Stimulated activated CD8-positive, alpha-beta memory T cell treated with anti-CD3 and anti-CD28 coated beads, Interleukin-7, amount 100 ng/mL, for 24 hours (primary cell): ENCODE measurements around the gene IRF9.

Source experiments
- DNase-seq: peaks from one replicate; pipeline ENCODE4 v3.0.0-alpha.2; 2020; ENCODE audit warnings: low read depth

Gene IRF9

DNA sequence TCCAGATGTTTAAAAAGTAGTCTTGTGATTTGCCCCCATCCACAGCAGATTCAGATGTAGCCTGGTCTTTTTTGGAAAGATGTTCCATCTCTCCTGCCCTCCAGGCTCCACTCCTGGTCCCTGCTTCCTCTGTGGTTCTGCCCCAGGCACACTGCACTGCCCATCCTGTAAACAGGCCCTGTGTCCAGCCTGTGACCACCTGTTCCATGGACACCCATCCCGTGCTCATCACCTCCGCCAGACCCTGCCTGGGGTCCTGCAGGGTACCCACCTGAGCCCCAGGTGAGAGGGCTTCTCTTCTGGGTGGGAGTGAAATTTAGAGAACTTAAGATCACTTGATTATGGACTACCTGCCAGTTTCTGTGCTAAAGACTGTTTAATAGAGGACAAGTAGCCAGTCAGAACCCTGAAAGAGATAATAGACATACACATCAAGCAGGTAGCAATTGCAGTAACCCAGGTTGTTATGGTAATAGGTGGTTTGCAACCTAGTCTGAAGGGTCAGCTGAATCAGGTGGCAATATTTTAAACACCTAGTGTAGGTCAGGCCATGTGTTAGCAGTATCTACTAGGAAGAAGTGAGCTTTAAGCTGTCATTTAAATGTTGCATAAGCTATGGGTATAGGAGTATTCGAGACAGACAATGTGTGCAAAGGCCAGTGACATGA, 11.6 kb upstream of the IRF9 start:
- DNase-seq: no peak

DNA sequence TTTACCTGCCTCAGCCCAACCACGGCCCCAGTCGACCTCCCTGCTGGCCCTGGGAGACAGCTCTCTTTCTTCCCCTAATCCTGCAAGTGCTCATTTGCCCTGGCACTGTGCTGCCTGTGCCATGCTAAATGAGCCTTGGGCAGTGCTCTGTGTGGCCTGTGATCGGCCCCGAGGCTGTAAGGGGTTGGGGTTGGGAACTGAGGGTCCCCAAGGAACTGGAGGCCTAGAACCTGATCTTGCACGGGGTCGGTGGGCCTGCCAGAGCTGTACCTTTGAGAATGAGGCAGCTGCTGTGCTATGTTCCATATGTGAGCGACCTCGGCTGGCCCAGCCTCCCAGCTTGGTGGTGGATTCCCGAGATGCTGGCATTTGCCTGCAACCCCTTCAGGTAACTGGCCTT, 11.0 kb upstream of the IRF9 start:
- no peak for DNase-seq

DNA sequence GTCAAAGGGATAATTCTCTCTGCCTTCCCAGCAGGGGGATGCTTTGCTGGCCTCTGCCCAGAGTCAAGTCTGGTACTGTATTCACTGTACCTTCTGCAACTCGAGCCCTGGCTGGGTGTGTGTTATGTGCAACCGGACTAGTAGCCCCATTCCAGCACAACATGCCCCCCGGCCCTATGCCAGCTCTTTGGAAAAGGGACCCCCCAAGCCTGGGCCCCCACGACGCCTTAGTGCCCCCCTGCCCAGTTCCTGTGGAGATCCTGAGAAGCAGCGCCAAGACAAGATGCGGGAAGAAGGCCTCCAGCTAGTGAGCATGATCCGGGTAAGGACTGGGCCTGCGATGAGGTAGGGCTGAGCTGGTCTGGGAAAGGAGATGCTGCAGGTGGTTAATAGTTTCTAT, 10.5 kb upstream of the IRF9 start:
- no peak for DNase-seq

DNA sequence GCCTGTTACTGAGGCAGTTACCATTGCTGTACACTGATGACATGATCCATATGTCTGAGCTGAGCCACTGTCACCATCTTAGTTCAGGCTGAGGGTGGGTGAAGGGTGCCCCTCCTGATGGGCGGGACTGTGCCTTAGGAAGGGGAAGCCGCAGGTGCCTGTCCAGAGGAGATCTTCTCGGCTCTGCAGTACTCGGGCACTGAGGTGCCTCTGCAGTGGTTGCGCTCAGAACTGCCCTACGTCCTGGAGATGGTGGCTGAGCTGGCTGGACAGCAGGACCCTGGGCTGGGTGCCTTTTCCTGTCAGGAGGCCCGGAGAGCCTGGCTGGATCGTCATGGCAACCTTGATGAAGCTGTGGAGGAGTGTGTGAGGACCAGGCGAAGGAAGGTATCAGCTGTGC, 10.1 kb upstream of the IRF9 start:
- no peak for DNase-seq

DNA sequence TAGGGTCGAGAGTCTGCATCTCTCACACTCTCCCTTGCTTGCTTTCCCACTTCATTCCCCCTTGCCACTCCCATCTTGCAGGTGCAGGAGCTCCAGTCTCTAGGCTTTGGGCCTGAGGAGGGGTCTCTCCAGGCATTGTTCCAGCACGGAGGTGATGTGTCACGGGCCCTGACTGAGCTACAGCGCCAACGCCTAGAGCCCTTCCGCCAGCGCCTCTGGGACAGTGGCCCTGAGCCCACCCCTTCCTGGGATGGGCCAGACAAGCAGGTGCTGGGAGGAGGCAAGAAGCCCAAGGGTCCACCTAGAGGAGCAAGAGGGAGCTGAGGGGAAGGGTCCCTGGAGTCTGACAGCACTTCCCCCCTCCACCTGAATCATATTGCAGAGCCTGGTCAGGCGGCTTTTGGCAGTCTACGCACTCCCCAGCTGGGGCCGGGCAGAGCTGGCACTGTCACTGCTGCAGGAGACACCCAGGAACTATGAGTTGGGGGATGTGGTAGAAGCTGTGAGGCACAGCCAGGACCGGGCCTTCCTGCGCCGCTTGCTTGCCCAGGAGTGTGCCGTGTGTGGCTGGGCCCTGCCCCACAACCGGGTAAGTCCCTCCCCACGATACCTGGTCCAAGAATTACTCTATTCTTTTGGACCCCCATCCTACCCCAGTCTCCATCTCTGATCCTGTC, 9.5 kb upstream of the IRF9 start:
- DNase-seq: no peak

DNA sequence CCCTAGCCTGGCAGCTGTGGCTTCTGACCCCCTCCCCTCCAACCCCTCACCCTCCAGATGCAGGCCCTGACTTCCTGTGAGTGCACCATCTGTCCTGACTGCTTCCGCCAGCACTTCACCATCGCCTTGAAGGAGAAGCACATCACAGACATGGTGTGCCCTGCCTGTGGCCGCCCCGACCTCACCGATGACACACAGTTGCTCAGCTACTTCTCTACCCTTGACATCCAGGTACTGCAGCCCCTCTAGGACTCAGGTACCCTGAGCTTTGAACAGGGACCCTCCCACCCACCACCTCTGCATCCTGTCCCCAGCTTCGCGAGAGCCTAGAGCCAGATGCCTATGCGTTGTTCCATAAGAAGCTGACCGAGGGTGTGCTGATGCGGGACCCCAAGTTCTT, 6.0 kb upstream of the IRF9 start:
- no peak for DNase-seq

DNA sequence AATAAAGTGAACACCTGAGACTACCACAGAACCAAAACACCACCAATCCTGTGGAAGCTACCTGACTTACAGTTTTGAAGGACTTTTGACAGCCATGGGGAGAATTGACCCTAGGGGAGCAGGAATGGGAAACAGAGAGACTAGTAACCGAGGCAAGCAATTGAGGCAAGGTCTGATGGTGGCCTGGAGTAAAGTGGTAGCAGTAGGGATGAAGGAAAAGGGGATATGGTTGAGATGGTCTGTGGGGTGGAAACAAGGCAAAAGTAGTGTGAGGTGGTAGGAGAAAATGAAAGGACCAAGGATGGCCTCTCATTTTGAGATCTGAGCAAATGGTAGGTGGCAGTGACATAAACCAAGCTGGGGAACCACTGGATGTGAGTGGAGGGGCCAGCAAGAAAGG, 4.2 kb upstream of the IRF9 start:
- DNase-seq: no peak

DNA sequence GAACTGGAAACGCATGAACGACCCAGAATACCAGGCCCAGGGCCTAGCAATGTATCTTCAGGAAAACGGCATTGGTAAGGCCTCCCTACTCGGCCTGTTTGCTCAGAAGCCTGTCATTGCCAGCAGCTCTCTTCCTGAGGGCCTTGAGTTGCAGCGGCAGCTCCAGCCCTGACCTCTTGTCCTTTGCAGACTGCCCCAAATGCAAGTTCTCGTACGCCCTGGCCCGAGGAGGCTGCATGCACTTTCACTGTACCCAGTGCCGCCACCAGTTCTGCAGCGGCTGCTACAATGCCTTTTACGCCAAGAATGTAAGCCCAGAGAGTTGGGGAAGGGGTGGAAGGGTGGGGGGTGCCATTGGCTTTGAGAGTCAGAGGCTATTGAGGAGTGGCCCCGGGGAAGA, 3.7 kb upstream of the IRF9 start:
- no peak for DNase-seq

DNA sequence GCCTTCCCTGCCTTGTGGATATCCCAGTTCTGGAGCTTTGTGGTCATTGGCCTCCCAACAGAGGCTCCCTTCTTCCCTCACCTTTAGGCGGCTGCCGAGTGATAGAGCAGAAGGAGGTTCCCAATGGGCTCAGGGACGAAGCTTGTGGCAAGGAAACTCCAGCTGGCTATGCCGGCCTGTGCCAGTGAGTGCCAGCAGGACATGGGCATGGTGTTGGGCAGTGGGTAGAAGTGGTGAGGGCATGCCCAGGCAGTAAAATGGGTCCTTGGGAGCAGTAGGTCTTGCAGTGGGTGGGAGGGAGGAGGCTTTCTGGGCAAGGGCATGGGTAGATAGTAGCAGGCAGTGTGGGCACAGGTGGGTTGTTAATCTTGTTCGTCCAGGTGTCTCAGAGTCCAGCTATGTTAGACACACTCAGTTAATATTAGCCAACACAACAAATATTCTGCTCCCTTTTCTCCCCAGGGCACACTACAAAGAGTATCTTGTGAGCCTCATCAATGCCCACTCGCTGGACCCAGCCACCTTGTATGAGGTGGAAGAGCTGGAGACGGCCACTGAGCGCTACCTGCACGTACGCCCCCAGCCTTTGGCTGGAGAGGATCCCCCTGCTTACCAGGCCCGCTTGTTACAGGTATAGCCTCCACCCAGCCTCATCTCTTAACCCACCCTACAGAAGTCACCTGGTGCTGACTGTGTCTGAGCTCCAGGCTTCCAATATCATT, 1.1 kb upstream of the IRF9 start:
- DNase-seq: no peak

DNA sequence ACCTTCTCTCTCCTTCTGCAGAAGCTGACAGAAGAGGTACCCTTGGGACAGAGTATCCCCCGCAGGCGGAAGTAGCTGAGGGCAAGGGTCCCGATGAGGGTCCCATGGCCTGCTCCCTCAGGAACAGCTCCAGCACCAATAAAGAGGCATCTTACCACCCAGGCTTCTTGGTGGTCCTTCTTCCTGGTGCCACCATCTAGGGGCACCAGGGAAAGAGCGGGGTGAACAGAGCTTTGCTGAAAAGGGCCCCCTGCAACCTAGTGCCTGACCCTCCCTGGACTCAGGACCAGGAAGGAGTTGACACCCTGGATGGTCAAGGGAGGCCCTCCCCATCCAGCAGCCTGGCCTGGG, 591 bp upstream of the IRF9 start:
- no peak for DNase-seq

DNA sequence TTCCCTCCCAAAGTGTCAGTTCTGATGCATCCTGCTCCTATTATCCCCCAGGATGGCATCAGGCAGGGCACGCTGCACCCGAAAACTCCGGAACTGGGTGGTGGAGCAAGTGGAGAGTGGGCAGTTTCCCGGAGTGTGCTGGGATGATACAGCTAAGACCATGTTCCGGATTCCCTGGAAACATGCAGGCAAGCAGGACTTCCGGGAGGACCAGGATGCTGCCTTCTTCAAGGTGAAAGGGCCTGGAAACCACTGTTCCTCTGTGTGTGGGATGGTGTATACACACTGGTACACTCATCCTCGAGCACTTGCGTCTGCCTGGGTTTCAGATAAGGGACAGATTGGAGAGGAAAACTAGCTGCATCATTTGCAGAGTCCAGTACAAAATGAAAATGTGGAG, 1.0 kb downstream of the IRF9 start:
- no peak for DNase-seq

DNA sequence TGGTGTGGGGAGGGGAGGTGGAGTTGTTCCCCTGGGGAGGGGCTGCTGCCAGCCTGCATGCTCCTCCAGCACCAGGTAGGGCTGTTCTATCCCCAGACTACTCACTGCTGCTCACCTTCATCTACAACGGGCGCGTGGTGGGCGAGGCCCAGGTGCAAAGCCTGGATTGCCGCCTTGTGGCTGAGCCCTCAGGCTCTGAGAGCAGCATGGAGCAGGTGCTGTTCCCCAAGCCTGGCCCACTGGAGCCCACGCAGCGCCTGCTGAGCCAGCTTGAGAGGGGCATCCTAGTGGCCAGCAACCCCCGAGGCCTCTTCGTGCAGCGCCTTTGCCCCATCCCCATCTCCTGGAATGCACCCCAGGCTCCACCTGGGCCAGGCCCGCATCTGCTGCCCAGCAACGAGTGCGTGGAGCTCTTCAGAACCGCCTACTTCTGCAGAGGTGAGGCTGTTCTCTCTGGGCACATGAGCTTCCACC, 3.5 kb downstream of the IRF9 start:
- DNase-seq: no peak

DNA sequence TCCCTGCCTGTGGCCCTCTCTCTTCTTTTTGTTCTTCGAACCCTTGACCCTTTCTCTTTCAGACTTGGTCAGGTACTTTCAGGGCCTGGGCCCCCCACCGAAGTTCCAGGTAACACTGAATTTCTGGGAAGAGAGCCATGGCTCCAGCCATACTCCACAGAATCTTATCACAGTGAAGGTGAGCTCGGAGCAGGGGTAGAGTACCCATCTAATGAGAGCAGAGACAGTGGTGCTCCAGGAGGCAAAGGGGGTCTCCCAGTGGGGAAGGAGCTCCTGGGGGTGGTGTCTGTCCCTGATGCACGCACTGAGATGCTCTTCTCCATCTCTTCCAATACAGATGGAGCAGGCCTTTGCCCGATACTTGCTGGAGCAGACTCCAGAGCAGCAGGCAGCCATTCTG, 4.7 kb downstream of the IRF9 start:
- no peak for DNase-seq

DNA sequence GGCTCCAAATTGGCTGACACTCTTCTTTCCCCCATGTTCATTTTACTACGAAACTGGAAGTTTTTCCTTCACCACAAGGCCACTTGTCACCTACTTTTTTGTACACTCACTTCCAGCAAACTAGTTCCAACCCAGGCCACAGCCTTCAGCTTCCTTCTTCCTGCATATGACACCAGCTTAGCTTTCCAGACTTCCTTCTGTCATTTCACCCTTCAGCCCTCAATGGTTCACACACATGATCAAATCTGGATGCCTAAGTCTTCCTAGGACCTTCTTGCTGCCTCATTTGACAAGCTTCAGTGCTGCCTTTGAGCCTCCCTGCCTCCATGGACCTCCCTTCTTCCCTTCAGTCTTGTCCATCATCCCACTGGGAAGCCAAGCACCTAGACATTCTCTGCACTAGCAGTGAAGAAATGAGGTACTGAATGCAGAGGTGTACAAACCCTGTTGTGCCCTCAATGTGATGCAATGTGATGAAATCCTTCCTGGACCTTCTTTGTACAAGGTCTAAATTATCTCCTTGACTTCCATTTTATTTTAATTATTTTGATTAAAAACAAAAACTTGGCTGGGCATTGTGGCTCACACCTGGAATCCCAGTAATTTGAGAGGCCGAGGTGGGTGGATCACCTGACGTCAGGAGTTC, 6.5 kb downstream of the IRF9 start:
- no peak for DNase-seq

DNA sequence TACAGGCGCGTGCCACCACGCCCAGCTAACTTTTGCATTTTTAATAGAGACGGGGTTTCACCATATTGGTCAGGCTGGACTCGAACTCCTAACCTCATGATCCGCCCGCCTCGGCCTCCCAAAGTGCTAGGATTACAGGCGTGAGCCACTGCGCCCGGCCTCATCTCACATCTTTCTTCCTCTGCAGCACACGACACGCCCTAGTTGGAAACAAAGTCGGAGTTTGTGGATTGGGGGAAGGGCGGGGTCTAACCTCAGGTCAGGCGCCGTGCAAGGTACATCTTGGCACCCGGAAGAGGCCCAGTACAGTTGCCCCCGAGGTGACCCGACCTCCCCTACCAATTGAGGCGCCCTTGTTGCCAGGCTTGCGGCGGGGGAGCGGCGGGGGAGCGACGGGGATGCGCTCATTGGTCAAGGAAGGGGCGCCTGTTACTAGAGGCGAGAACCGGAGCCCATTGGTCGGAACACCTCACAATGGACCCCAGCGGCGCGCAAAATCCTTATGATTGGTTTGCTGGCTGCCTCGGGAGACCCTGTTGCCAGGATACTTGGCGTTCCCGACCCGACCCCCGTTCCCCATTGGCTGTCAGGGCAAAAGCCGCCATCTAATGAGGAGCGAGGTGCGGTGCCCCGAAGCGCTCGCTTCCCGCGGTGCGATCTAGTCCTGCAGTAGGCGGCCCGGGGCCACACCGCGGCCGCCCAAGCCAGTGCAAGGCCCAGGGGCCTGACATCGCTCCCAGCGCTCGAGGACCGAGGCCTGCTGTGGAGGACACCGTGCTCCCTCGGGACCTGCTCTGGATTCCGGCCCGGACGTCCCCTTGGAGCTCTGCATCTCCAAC, 10.6 kb downstream of the IRF9 start, which contains the start of gene REC8:
REC8 (plus strand) TSS at position 659 of the 839 bp plus-strand sequence. CDS start 473 bp downstream, outside the sequence.
- DNase-seq: peak; percentile 48

DNA sequence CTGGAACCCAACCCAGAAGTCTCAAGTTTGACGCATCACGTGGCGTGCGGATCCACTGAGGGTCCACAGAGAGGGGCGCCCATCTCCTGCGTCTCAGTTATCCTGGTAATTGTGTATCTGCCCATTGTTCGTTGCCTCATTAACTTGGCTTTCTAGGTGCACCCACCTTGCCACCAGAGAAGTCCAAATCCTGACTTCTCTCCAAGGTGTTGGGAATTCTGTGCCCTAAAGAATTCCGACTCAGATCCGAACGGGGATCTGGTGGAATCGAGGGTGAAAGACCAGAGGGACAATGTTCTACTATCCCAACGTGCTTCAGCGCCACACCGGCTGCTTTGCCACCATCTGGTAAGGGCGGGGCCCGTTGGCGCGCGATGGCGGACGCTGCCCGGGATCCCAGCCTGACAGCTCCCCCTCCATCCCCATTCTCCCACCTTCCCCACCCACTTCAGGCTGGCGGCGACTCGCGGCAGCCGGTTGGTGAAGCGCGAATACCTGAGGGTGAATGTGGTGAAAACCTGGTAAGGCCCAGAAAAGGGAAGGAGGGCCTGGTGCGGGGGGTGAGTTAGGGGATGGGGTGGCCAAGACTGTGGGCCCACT, 11.3 kb downstream of the IRF9 start:
- no peak for DNase-seq

DNA sequence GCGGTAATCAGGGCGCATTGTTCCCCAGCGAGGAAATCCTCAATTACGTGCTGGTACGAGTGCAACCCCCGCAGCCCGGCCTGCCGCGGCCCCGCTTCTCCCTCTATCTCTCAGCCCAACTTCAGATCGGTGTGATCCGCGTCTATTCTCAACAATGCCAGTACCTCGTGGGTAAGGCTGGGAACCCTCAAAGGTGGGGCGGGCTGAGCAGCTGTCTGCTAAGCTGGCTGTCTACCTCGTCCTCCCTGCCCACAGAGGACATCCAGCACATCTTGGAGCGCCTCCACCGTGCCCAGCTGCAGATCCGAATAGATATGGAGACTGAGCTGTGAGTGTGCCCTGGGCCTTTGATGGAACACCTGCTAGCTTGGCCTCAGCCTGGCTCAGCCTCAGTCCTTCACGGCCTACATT, 11.8 kb downstream of the IRF9 start:
- DNase-seq: no peak

DNA sequence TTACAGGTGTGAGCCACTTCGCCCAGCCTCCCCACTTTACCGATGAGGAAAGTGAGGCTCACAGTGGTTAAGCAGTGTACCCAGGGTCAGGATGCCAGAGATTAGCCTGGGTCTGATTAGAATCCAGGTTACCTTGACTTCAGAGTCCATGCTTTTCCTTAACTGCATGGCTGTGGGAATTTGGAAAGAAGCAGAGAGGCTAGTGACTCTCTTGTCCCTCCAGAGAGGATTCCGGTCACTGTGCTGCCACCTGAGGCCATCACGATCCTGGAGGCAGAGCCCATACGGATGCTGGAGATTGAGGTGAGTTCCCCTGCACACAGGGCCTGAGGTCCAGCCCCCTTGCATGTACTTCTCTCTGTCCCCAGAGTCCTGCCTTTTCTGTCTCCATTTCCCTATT, 15.5 kb downstream of the IRF9 start:
- no peak for DNase-seq

DNA sequence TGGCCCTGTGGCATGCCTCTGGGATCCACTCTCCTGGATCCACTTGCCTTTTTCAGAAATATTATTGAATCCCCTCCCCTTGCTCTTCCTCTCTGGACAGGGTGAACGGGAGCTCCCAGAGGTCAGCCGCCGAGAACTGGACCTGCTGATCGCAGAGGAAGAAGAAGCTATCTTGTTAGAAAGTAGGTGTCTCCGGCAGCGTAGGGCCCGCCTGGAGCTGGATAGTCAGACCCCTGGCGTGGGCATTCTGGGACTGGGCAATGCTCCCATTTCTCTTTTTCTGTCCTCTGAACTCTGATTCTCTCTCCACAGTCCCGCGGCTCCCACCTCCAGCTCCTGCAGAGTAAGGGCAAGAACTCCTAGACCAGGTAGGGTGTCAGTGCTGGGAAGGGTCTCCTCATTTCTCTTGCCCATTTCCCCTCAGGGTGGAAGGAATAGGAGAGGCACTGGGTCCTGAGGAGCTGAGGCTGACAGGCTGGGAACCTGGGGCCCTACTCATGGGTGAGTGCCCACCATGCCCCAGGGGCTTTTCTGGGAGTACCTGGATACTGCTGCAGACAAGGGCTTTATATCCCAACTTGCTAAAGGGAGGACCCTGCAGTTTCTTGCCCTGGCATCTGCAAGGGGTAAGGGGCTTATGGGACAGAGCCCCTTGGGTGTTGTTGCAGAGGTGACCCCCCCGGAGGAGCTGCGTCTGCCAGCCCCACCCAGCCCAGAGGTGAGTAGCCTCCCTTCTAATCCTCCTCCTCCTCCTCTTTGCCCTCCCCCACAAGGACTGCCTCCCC, 16.2 kb downstream of the IRF9 start:
- no peak for DNase-seq

DNA sequence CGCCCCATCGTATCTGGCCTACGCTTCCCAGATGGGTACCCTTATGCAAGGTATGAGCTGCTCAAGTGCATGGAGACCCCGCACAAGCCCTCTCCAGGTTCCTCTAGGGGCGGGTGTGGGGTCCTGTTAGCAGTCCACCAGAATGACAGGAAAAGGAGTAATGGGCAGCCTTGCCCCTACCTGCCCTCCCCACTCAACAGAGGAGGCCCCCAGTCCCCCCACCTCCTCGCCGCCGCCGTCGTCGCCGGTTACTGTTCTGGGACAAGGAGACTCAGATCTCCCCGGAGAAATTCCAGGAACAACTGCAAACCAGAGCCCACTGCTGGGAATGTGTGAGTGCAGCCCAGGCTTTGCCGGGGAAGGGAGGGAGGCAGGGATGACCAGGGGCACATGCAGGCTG, 16.8 kb downstream of the IRF9 start:
- DNase-seq: no peak
